Neural progenitor cell (in vitro differentiated cells): ENCODE data around the gene SLC36A3. TPM values are rescaled to one million over a fixed set of nuclear protein-coding genes. Genes with fewer than 3 reads are reported as not detected.

ENCODE experiments used
- DNase-seq: peaks from one replicate; pipeline ENCODE4 v3.0.0-alpha.2; 2016; ENCODE audit warnings: low spot score
- H2AFZ ChIP-seq: fragments of 200-600 bp; sonication (generic); replicated peaks from 2 replicates; pipeline ENCODE4 v1.6.1; 2016; ENCODE audit warnings: antibody characterized with exemption
- H3F3A ChIP-seq: fragments of 200-600 bp; sonication (generic); 2 replicates; pipeline ENCODE4 v1.6.1; 2016; ENCODE audit warnings: antibody characterized with exemption, low read depth
- H3K27ac ChIP-seq: fragments of 200-600 bp; sonication (generic); 2 replicates; pipeline ENCODE4 v1.5.1; 2016; ENCODE audit warnings: mild to moderate bottlenecking
- H3K27me3 ChIP-seq: fragments of 200-600 bp; sonication (generic); 2 replicates; pipeline ENCODE4 v1.6.1; 2016; ENCODE audit warnings: mild to moderate bottlenecking, moderate library complexity
- H3K36me3 ChIP-seq: fragments of 200-600 bp; sonication (generic); 2 replicates; pipeline ENCODE4 v1.5.1; 2016
- H3K4me1 ChIP-seq: fragments of 200-600 bp; sonication (generic); 2 replicates; pipeline ENCODE4 v1.6.1; 2016; ENCODE audit warnings: mixed run types
- H3K4me2 ChIP-seq: fragments of 200-600 bp; sonication (generic); 2 replicates; pipeline ENCODE4 v1.6.1; 2016
- H3K4me3 ChIP-seq: fragments of 200-600 bp; sonication (generic); 2 replicates; pipeline ENCODE4 v1.5.1; 2016
- H3K79me2 ChIP-seq: fragments of 200-600 bp; sonication (generic); 2 replicates; pipeline ENCODE4 v1.6.1; 2016; ENCODE audit warnings: low read depth
- H3K9ac ChIP-seq: fragments of 200-600 bp; sonication (generic); 2 replicates; pipeline ENCODE4 v1.6.1; 2016
- H3K9me3 ChIP-seq: fragments of 200-600 bp; sonication (generic); 2 replicates; pipeline ENCODE4 v1.5.1; 2016; ENCODE audit warnings: low read depth
- H4K20me1 ChIP-seq: fragments of 200-600 bp; sonication (generic); 2 replicates; pipeline ENCODE4 v1.6.1; 2016; ENCODE audit warnings: low read depth
- H3K27ac Mint-ChIP-seq: 3 replicates; pipeline ENCODE4 v1.8.0; 2021; ENCODE audit warnings: mixed read lengths
- H3K27me3 Mint-ChIP-seq: 2 replicates; pipeline ENCODE4 v1.8.0; 2022; ENCODE audit warnings: low read depth, mild to moderate bottlenecking, inconsistent platforms, moderate library complexity, mixed read lengths; ENCODE audit not compliant: insufficient read depth
- H3K36me3 Mint-ChIP-seq: 3 replicates; pipeline ENCODE4 v1.8.0; 2021; ENCODE audit warnings: mixed read lengths
- H3K4me1 Mint-ChIP-seq: 3 replicates; pipeline ENCODE4 v1.8.0; 2021; ENCODE audit warnings: mixed read lengths
- H3K4me3 Mint-ChIP-seq: 3 replicates; pipeline ENCODE4 v1.8.0; 2021; ENCODE audit warnings: mild to moderate bottlenecking, moderate library complexity, mixed read lengths
- H3K9me3 Mint-ChIP-seq: 3 replicates; pipeline ENCODE4 v1.8.0; 2020; ENCODE audit warnings: mixed read lengths
- CTCF ChIP-seq: fragments of 200-600 bp; sonication (generic); IDR thresholded peaks from 2 replicates; pipeline ENCODE4 v1.5.1; 2017; ENCODE audit warnings: antibody characterized with exemption, mild to moderate bottlenecking
- EZH2 ChIP-seq: fragments of 200-600 bp; sonication (generic); IDR thresholded peaks from 2 replicates; pipeline ENCODE4 v1.6.1; 2017; ENCODE audit warnings: antibody characterized with exemption, mild to moderate bottlenecking, moderate library complexity
- EZH2phosphoT487 ChIP-seq: fragments of 200-600 bp; sonication (generic); IDR thresholded peaks from 2 replicates; pipeline ENCODE4 v1.6.1; 2017; ENCODE audit warnings: antibody characterized with exemption
- total RNA-seq: library from RNA; depleted of rRNA; stranded (reverse); fragments of >200 nt; gene quantifications from 2 replicates; pipeline ENCODE4 v1.2.3, GENCODE V29; 2015; ENCODE audit warnings: low replicate concordance

Gene SLC36A3
- total RNA-seq, 1 donor from 2014 or later = not detected

- no peak overlapping the region for H3K9ac ChIP-seq
- peaks cover 17% of the 10 kb centered on the region for H3K4me1 ChIP-seq
- no peaks in the 10 kb centered on the region for H3K79me2 ChIP-seq
- no peak overlapping the region for H3K4me3 Mint-ChIP-seq
- TF ChIP-seq EZH2 (no peak), CTCF (no peak), EZH2phosphoT487 (no peak)
- no peak overlapping the region for H3K27ac ChIP-seq
- H3K4me2 ChIP-seq = no peak overlapping the region
- peaks cover 9% of the 10 kb centered on the region for H3K27me3 Mint-ChIP-seq
- H3K36me3 ChIP-seq = no peaks in the 10 kb centered on the region
- no peak overlapping the region for H2AFZ ChIP-seq
- DNase-seq = no peak
- peaks cover 38% of the 10 kb centered on the region for H3K27me3 ChIP-seq
- peaks cover 5% of the 10 kb centered on the region for H3K4me1 Mint-ChIP-seq
- H3K36me3 Mint-ChIP-seq = no peaks in the 10 kb centered on the region
- H3K4me3 ChIP-seq = no peak overlapping the region
- H3K9me3 ChIP-seq = no peaks in the 10 kb centered on the region
- H3F3A ChIP-seq = peaks cover 1% of the 10 kb centered on the region
- H4K20me1 ChIP-seq = no peaks in the 10 kb centered on the region
- peaks cover 2% of the 10 kb centered on the region for H3K9me3 Mint-ChIP-seq
- no peak overlapping the region for H3K27ac Mint-ChIP-seq
Measured at GRCh38 chr5:151340004-151340403, 36.4 kb upstream of the SLC36A3 start.

- no peak for DNase-seq
- H3K27me3 Mint-ChIP-seq = peaks cover 5% of the 10 kb centered on the region
- TF ChIP-seq EZH2 (no peak), CTCF (no peak), EZH2phosphoT487 (no peak)
- no peak overlapping the region for H2AFZ ChIP-seq
- peaks cover 2% of the 10 kb centered on the region for H3K9me3 Mint-ChIP-seq
- H3K27ac ChIP-seq = no peak overlapping the region
- no peaks in the 10 kb centered on the region for H3K36me3 ChIP-seq
- H3F3A ChIP-seq = no peaks in the 10 kb centered on the region
- H3K4me1 ChIP-seq = peaks cover 13% of the 10 kb centered on the region
- no peak overlapping the region for H3K4me2 ChIP-seq
- peaks cover 28% of the 10 kb centered on the region for H3K27me3 ChIP-seq
- H3K27ac Mint-ChIP-seq = no peak overlapping the region
- no peaks in the 10 kb centered on the region for H3K9me3 ChIP-seq
- no peaks in the 10 kb centered on the region for H3K36me3 Mint-ChIP-seq
- H3K4me3 Mint-ChIP-seq = no peak overlapping the region
- no peak overlapping the region for H3K4me3 ChIP-seq
- H3K79me2 ChIP-seq = no peaks in the 10 kb centered on the region
- H3K9ac ChIP-seq = no peak overlapping the region
- H4K20me1 ChIP-seq = no peaks in the 10 kb centered on the region
- no peaks in the 10 kb centered on the region for H3K4me1 Mint-ChIP-seq
Measured at GRCh38 chr5:151338734-151339133, 35.2 kb upstream of the SLC36A3 start.

GRCh38 chr5:151332857-151333256 is 29.3 kb upstream of the SLC36A3 start:
- H3F3A ChIP-seq = no peaks in the 10 kb centered on the region
- TF ChIP-seq CTCF (no peak), EZH2phosphoT487 (no peak), EZH2 (no peak)
- H3K79me2 ChIP-seq = no peaks in the 10 kb centered on the region
- H3K27ac ChIP-seq = no peak overlapping the region
- H2AFZ ChIP-seq = no peak overlapping the region
- H3K4me3 ChIP-seq = no peak overlapping the region
- no peaks in the 10 kb centered on the region for H3K27me3 ChIP-seq
- H3K4me2 ChIP-seq = no peak overlapping the region
- H3K36me3 ChIP-seq = no peaks in the 10 kb centered on the region
- H3K27me3 Mint-ChIP-seq = no peaks in the 10 kb centered on the region
- peaks cover 13% of the 10 kb centered on the region for H3K4me1 ChIP-seq
- no peak overlapping the region for H3K4me3 Mint-ChIP-seq
- no peaks in the 10 kb centered on the region for H3K36me3 Mint-ChIP-seq
- H4K20me1 ChIP-seq = no peaks in the 10 kb centered on the region
- H3K9ac ChIP-seq = no peak overlapping the region
- H3K27ac Mint-ChIP-seq = no peak overlapping the region
- no peaks in the 10 kb centered on the region for H3K4me1 Mint-ChIP-seq
- peaks cover 2% of the 10 kb centered on the region for H3K9me3 Mint-ChIP-seq
- DNase-seq = no peak
- H3K9me3 ChIP-seq = no peaks in the 10 kb centered on the region
